ENCODE measurements around the gene CMIP.
"Not testable (repeated sequence)": the region's sequence is repeated elsewhere in the genome, so short reads cannot be mapped to it uniquely, and the experiment has no call there.

CMIP gene

GRCh38 chr16:81516478-81517149 lies 72.0 kb downstream of the CMIP start:
- no peak for DNase-seq (ENCODE audit: low read depth in 2 of 2)

GRCh38 chr16:81517150-81517499 lies 72.5 kb downstream of the CMIP start:
- no peak for DNase-seq (ENCODE audit: low read depth in 2 of 2)

GRCh38 chr16:81517629-81518438 lies 73.2 kb downstream of the CMIP start:
- DNase-seq (ENCODE audit: low read depth in 2 of 2), result no peak

GRCh38 chr16:81518439-81518757 lies 73.8 kb downstream of the CMIP start:
- DNase-seq (ENCODE audit: low read depth in 2 of 2), result no peak

GRCh38 chr16:81519301-81520150 lies 74.9 kb downstream of the CMIP start:
- DNase-seq (ENCODE audit: low read depth in 2 of 2), result no peak

GRCh38 chr16:81520151-81520470 lies 75.5 kb downstream of the CMIP start:
- DNase-seq (ENCODE audit: low read depth in 2 of 2), result no peak

GRCh38 chr16:81520560-81521135 lies 76.0 kb downstream of the CMIP start:
- no peak for DNase-seq (ENCODE audit: low read depth in 2 of 2)

GRCh38 chr16:81521141-81521626 lies 76.6 kb downstream of the CMIP start:
- peak in 1 of 2 donors; percentile 39 for DNase-seq (ENCODE audit: low read depth in 2 of 2)

GRCh38 chr16:81522108-81522701 lies 77.6 kb downstream of the CMIP start:
- no peak for DNase-seq (ENCODE audit: low read depth in 2 of 2)

GRCh38 chr16:81522851-81523250 lies 78.2 kb downstream of the CMIP start:
- DNase-seq (ENCODE audit: low read depth in 2 of 2), result not testable (repeated sequence)

- no peak for DNase-seq (ENCODE audit: low read depth in 2 of 2)
Observed at GRCh38 chr16:81523387-81524115, 78.9 kb downstream of the CMIP start.

- DNase-seq (ENCODE audit: low read depth in 2 of 2), result peak in 1 of 2 donors; percentile 8
Observed at GRCh38 chr16:81524382-81524781, 79.8 kb downstream of the CMIP start.

GRCh38 chr16:81524885-81525284 lies 80.3 kb downstream of the CMIP start:
- not testable (repeated sequence) for DNase-seq (ENCODE audit: low read depth in 2 of 2)

GRCh38 chr16:81526199-81526598 lies 81.6 kb downstream of the CMIP start:
- DNase-seq (ENCODE audit: low read depth in 2 of 2), result no peak

- no peak for DNase-seq (ENCODE audit: low read depth in 2 of 2)
Observed at GRCh38 chr16:81526935-81527334, 82.3 kb downstream of the CMIP start.

- DNase-seq (ENCODE audit: low read depth in 2 of 2), result no peak
Observed at GRCh38 chr16:81527477-81528178, 83.0 kb downstream of the CMIP start.

- DNase-seq (ENCODE audit: low read depth in 2 of 2), result no peak
Observed at GRCh38 chr16:81528256-81528655, 83.6 kb downstream of the CMIP start.

- DNase-seq (ENCODE audit: low read depth in 2 of 2), result no peak
Observed at GRCh38 chr16:81530296-81530721, 85.7 kb downstream of the CMIP start.

- DNase-seq (ENCODE audit: low read depth in 2 of 2), result no peak
Observed at GRCh38 chr16:81530814-81531213, 86.2 kb downstream of the CMIP start.

GRCh38 chr16:81531419-81531821 lies 86.8 kb downstream of the CMIP start:
- DNase-seq (ENCODE audit: low read depth in 2 of 2), result no peak
